PC-9 (cell line): ENCODE results near the gene MYLK. TPM values are rescaled to one million over a fixed set of nuclear protein-coding genes. Genes with fewer than 3 reads are reported as not detected.

Experiments used
- BruUV-seq: library from RNA; stranded (reverse); fragments of 400-500 nt; replicated peaks from 2 replicates; lab custom pipeline; 2021; lab: Mats Ljungman, UMichigan
- CTCF ChIA-PET: fragments of 300-600 bp; sonication (Branson Sonifier 250); formaldehyde crosslinking; loops from one replicate; lab custom pipeline; 2022; ENCODE audit warnings: antibody characterized with exemption; lab: Charles Lee
- POLR2A ChIA-PET: fragments of 300-600 bp; sonication (Branson Sonifier 250); formaldehyde crosslinking; loops from one replicate; lab custom pipeline; 2022; ENCODE audit warnings: antibody characterized with exemption; ENCODE audit not compliant: unreplicated experiment; lab: Charles Lee
- DNase-seq, 2 experiments: peaks; one replicate each; pipeline versions ENCODE4 v3.0.0 to v3.0.0-alpha.2; 2015 to 2022; ENCODE audit warnings: mixed read lengths in 1 of 2
- H2AFZ ChIP-seq: fragments of 200-600 bp; sonication (generic); 2 replicates; pipeline ENCODE4 v1.8.1; 2017; ENCODE audit warnings: antibody characterized with exemption
- H3F3A ChIP-seq: fragments of 200-600 bp; sonication (generic); 2 replicates; pipeline ENCODE4 v1.8.1; 2017; ENCODE audit warnings: antibody characterized with exemption, mild to moderate bottlenecking, low read depth; ENCODE audit not compliant: insufficient read depth
- H3K27ac ChIP-seq: fragments of 200-600 bp; sonication (generic); 2 replicates; pipeline ENCODE4 v1.6.1; 2016; ENCODE audit warnings: mixed run types
- H3K27me3 ChIP-seq: fragments of 200-600 bp; sonication (generic); 2 replicates; pipeline ENCODE4 v1.6.1; 2016; ENCODE audit warnings: low read depth, mixed run types; ENCODE audit not compliant: insufficient read depth
- H3K36me3 ChIP-seq: fragments of 200-600 bp; sonication (generic); 2 replicates; pipeline ENCODE4 v1.6.1; 2016; ENCODE audit warnings: low read depth, mixed run types
- H3K4me1 ChIP-seq: fragments of 200-600 bp; sonication (generic); replicated peaks from 2 replicates; pipeline ENCODE4 v1.6.1; 2016; ENCODE audit warnings: mixed run types; ENCODE audit not compliant: insufficient read depth
- H3K4me2 ChIP-seq: fragments of 200-600 bp; sonication (generic); 2 replicates; pipeline ENCODE4 v1.6.1; 2017; ENCODE audit warnings: mixed run types
- H3K4me3 ChIP-seq: fragments of 200-600 bp; sonication (generic); 2 replicates; pipeline ENCODE4 v1.6.1; 2016; ENCODE audit warnings: mixed run types
- H3K79me2 ChIP-seq: fragments of 200-600 bp; sonication (generic); 2 replicates; pipeline ENCODE4 v1.6.1; 2017; ENCODE audit warnings: low read depth, mixed run types
- H3K9me2 ChIP-seq: fragments of 200-600 bp; sonication (generic); 2 replicates; pipeline ENCODE4 v1.8.1; 2017; ENCODE audit warnings: mild to moderate bottlenecking; ENCODE audit not compliant: insufficient read depth
- H3K9me3 ChIP-seq: fragments of 200-600 bp; sonication (generic); 2 replicates; pipeline ENCODE4 v1.8.1; 2016; ENCODE audit warnings: low read depth; ENCODE audit not compliant: insufficient read depth
- H4K20me1 ChIP-seq: fragments of 200-600 bp; sonication (generic); 2 replicates; pipeline ENCODE4 v1.8.1; 2017; ENCODE audit not compliant: insufficient read depth
- EZH2 ChIP-seq: fragments of 200-600 bp; sonication (generic); IDR thresholded peaks from 2 replicates; pipeline ENCODE4 v1.8.0; 2017; ENCODE audit warnings: antibody characterized with exemption, low read depth
- intact Hi-C: fragments of 100-400 bp; cut with micrococcal nuclease; formaldehyde crosslinking; loops from one replicate; pipeline ENCODE4 v1.10.0; 2022; ENCODE audit not compliant: unreplicated experiment
- total RNA-seq: library from RNA; stranded (reverse); gene quantifications from 2 replicates; pipeline ENCODE4 v1.2.3, GENCODE V29; 2021
- TF ChIP-seq, protein P1 (sequence below): fragments of 200-600 bp; sonication (generic); conservative IDR thresholded peaks from 2 replicates; pipeline ENCODE4 v1.6.1; 2017; ENCODE audit warnings: mixed run types, antibody characterized with exemption, mild to moderate bottlenecking, moderate library complexity

MYLK gene
- total RNA-seq, 1 experiment from 2014 or later = 0.72 TPM

DNA sequence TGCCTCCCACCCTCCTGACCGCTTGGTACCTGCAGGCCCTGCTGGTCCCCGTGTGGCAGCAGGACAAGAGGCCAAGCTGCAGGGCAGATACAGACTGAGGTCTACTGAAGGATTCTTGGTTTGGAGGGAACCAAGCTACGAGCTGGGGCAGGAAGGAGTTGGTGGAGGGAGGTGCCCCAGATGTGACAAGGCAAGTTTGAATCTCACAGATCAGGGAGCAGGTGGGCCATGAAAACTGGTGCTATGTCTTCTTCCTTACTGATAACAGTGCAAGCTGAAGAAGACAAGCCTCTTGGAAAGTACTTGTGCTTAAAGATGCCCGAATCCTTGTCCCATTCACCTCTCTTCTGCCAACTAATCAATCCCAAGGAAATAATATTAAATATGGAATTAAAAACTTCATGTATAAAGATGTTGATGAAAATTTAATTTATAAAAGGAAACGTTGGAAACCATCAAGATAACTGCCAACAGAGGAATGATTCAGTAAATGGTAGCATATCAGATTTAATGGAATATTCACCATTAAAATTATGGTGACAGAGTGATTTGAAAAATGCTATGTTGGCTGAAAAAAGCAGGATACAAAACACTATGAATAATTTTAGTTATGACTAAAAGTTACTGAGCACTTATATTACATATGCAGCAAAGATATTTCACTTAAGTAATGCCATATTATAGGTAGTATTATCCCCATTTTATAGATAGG is 107.9 kb downstream of the MYLK start:
- Histone ChIP-seq H3K79me2 (no peaks in the 10 kb centered on the region), H3K36me3 (no peaks in the 10 kb centered on the region), H3K9me2 (no peaks in the 10 kb centered on the region), H2AFZ (no peak overlapping the region), H3K27ac (no peak overlapping the region), H3K27me3 (no peaks in the 10 kb centered on the region), H4K20me1 (no peaks in the 10 kb centered on the region), H3F3A (no peaks in the 10 kb centered on the region), H3K4me3 (no peak overlapping the region), H3K4me1 (no peaks in the 10 kb centered on the region), H3K4me2 (no peak overlapping the region), H3K9me3 (no peaks in the 10 kb centered on the region)
- CTCF ChIA-PET = interaction anchor here (0.6 kb wide), 1 partner anchor 490 kb away, joined by 17 read pairs; no protein-coding TSS in a partner anchor
- DNase-seq = no peak
- TF ChIP-seq, protein P1, sequence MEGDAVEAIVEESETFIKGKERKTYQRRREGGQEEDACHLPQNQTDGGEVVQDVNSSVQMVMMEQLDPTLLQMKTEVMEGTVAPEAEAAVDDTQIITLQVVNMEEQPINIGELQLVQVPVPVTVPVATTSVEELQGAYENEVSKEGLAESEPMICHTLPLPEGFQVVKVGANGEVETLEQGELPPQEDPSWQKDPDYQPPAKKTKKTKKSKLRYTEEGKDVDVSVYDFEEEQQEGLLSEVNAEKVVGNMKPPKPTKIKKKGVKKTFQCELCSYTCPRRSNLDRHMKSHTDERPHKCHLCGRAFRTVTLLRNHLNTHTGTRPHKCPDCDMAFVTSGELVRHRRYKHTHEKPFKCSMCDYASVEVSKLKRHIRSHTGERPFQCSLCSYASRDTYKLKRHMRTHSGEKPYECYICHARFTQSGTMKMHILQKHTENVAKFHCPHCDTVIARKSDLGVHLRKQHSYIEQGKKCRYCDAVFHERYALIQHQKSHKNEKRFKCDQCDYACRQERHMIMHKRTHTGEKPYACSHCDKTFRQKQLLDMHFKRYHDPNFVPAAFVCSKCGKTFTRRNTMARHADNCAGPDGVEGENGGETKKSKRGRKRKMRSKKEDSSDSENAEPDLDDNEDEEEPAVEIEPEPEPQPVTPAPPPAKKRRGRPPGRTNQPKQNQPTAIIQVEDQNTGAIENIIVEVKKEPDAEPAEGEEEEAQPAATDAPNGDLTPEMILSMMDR = no peak
- TF ChIP-seq EZH2 = no peak
- no TSS peak for BruUV-seq
- intact Hi-C loops = no loop called here
- POLR2A ChIA-PET = no interaction called here

DNA sequence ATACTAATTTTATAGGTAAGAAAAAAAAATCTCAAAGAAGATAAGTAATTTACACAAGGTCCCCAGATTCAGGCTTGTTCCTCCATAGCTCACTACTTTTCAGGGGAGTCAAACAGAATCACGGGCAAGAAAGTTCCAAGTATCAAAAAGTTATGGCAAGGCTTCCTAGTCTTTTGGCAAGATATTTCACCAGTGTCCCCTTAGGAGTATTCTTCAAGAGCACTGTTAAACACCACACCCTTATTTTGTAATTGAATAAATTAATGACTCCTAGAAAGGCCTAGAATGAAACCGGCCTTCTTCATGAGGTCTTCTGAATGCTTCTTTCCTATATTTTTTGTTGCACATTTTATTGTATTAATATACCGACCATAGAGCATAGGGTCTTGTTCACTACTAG is 109.7 kb downstream of the MYLK start:
- H3K9me2 ChIP-seq = no peaks in the 10 kb centered on the region
- POLR2A ChIA-PET = no interaction called here
- no peaks in the 10 kb centered on the region for H4K20me1 ChIP-seq
- no TSS peak for BruUV-seq
- H3K27me3 ChIP-seq = no peaks in the 10 kb centered on the region
- no peaks in the 10 kb centered on the region for H3K9me3 ChIP-seq
- H3K4me2 ChIP-seq = no peak overlapping the region
- no peak overlapping the region for H3K4me3 ChIP-seq
- intact Hi-C loops = no loop called here
- H3K4me1 ChIP-seq = no peaks in the 10 kb centered on the region
- CTCF ChIA-PET = interaction anchor here (0.6 kb wide), 1 partner anchor 187 kb away, joined by 3 read pairs; the partner anchor contains the start of gene CCDC14
- no peaks in the 10 kb centered on the region for H3K79me2 ChIP-seq
- no peak for DNase-seq
- no peak overlapping the region for H2AFZ ChIP-seq
- no peaks in the 10 kb centered on the region for H3F3A ChIP-seq
- H3K36me3 ChIP-seq = no peaks in the 10 kb centered on the region
- TF ChIP-seq, protein P1 = no peak
- TF ChIP-seq EZH2 = no peak
- no peak overlapping the region for H3K27ac ChIP-seq

DNA sequence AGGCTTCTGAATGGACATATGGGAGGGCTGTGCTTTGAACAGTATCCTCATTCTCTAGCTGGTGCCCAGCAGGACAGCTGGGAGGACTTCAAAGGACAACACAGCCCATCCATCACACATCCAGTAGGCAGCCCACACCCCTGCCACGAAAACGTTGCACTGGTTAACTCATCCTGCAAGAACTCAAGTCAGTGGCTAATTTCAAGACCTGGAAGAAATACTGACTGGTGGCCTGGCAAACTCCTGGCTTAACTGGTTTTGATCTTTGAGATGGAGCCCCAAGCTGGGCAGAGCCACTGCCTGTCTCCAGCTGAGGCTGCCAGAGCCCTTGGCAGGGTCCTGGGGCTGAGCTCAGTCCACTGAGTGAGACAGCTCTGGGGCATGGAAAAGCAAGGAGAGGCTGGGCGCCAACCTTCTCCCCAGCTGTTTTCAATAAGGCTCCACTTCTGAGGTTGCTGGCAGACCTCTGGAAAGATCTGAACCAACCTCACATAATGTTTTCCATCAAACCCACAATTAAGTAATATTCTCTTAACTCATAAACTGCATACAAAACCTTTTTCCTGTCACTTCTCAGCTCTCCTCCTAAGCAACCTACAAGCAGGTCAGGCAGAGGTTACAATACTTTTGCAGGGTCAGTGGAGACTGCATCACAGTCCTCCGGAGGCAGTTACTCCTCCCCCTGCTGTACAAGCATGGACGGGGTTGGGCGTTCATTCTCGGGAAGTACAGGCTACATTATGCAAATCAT is 110.3 kb downstream of the MYLK start:
- Histone ChIP-seq H4K20me1 (no peaks in the 10 kb centered on the region), H3K4me1 (no peaks in the 10 kb centered on the region), H3K27me3 (no peaks in the 10 kb centered on the region), H3K4me2 (no peak overlapping the region), H3K36me3 (no peaks in the 10 kb centered on the region), H3K27ac (no peak overlapping the region), H3K9me2 (no peaks in the 10 kb centered on the region), H3F3A (no peaks in the 10 kb centered on the region), H3K79me2 (no peaks in the 10 kb centered on the region), H3K4me3 (no peak overlapping the region), H3K9me3 (no peaks in the 10 kb centered on the region), H2AFZ (no peak overlapping the region)
- TF ChIP-seq, protein P1 = no peak
- no peak for TF ChIP-seq EZH2
- ChIA-PET CTCF (interaction anchor here (0.6 kb wide), 1 partner anchor 187 kb away, joined by 3 read pairs; the partner anchor contains the start of gene CCDC14), POLR2A (interaction anchor here (0.8 kb wide), 1 partner anchor 16 kb away, joined by 4 read pairs; no protein-coding TSS in a partner anchor)
- intact Hi-C loops = no loop called here
- DNase-seq = no peak
- BruUV-seq = no TSS peak
